Uterus (tissue), 4 donors: ENCODE data around the gene TNFRSF6B. TPM values are rescaled to one million over a fixed set of nuclear protein-coding genes. Genes with fewer than 3 reads are reported as not detected.

Experiments
- DNase-seq, 2 donors: peaks; one replicate each; pipeline ENCODE4 v3.0.0-alpha.2; 2019 to 2020
- H3K27ac ChIP-seq, 2 donors: fragments of 200-600 bp; sonication (generic); 1 replicate in 1 of 2; 2 replicates in 1 of 2; pipeline ENCODE4 v1.5.1; 2016 to 2018
- H3K27me3 ChIP-seq, 2 donors: fragments of 200-600 bp; sonication (generic); one replicate each; pipeline ENCODE4 v1.5.1; 2018 to 2019; ENCODE audit warnings: control low read depth in 1 of 2
- H3K36me3 ChIP-seq, 2 donors: fragments of 200-600 bp; sonication (generic); one replicate each; pipeline ENCODE4 v1.5.1; 2019; ENCODE audit warnings: control low read depth in 1 of 2
- H3K4me1 ChIP-seq, 2 donors: fragments of 200-600 bp; sonication (generic); one replicate each; pipeline ENCODE4 v1.5.1; 2018 to 2019; ENCODE audit warnings: control low read depth in 1 of 2
- H3K4me3 ChIP-seq, 2 donors: fragments of 200-600 bp; sonication (generic); 1 replicate in 1 of 2; 2 replicates in 1 of 2; pipeline ENCODE4 v1.5.1; 2018 to 2019; ENCODE audit warnings: mild to moderate bottlenecking in 1 of 2
- H3K9me3 ChIP-seq, 2 donors: fragments of 200-600 bp; sonication (generic); one replicate each; pipeline ENCODE4 v1.5.1; 2019; ENCODE audit warnings: control low read depth in 1 of 2
- CTCF ChIP-seq, 4 experiments: fragments of 200-600 bp in 2 of 4; fragments of 450-650 bp in 2 of 4; sonication (generic) in 2 of 4; IDR thresholded peaks; one replicate each; pipeline ENCODE4 v1.5.1; 2016 to 2019; ENCODE audit warnings: antibody characterized with exemption in 4 of 4, mild to moderate bottlenecking in 2 of 4, moderate library complexity in 1 of 4
- POLR2A ChIP-seq, 2 donors: fragments of 450-650 bp; IDR thresholded peaks; one replicate each; pipeline ENCODE4 v1.6.1; 2016; ENCODE audit warnings: antibody characterized with exemption in 2 of 2, mild to moderate bottlenecking in 1 of 2, moderate library complexity in 1 of 2
- intact Hi-C: fragments of 100-400 bp; cut with DNase I; formaldehyde crosslinking; loops from one replicate; pipeline ENCODE4 v1.15.1; 2023; ENCODE audit warnings: low total_unique reads
- total RNA-seq, 4 donors: library from RNA; depleted of rRNA in 3 of 4; stranded (reverse); fragments of >200 nt in 3 of 4; gene quantifications; one replicate each; pipeline versions ENCODE4 v1.1.0 to v1.2.4, GENCODE V29; 2014 to 2023
- donor health status: DM: yes; HTN: yes; CAD: no.

Gene TNFRSF6B
- total RNA-seq, 4 donors from 2014 or later: 0.83 to 4.1 TPM; not detected in 2

GRCh38 chr20:63697357-63697867, 960 bp downstream of the TNFRSF6B start:
- Histone ChIP-seq H3K27me3 (no peaks in the 10 kb centered on the region), H3K4me3 (no peak overlapping the region), H3K9me3 (no peaks in the 10 kb centered on the region), H3K36me3 (no peaks in the 10 kb centered on the region), H3K27ac (no peak overlapping the region), H3K4me1 (peaks cover 0 to 8% of the 10 kb centered on the region in 2 donors)
- no peak for TF ChIP-seq POLR2A (IDR thresholded peaks at IDR 0.05)
- no peak for TF ChIP-seq CTCF (IDR thresholded peaks at IDR 0.05)
- intact Hi-C loops: no loop called here
- DNase-seq: peak; percentile 20 to 27

GRCh38 chr20:63697868-63698545, 1.6 kb downstream of the TNFRSF6B start:
- TF ChIP-seq POLR2A (IDR thresholded peaks at IDR 0.05) (no peak), CTCF (IDR thresholded peaks at IDR 0.05) (no peak)
- H3K4me1 ChIP-seq: peaks cover 0 to 8% of the 10 kb centered on the region in 2 donors
- no peak overlapping the region for H3K27ac ChIP-seq
- H3K9me3 ChIP-seq: no peaks in the 10 kb centered on the region
- DNase-seq: no peak
- intact Hi-C loops: no loop called here
- H3K4me3 ChIP-seq: no peak overlapping the region
- H3K36me3 ChIP-seq: no peaks in the 10 kb centered on the region
- H3K27me3 ChIP-seq: no peaks in the 10 kb centered on the region

- intact Hi-C loops: no loop called here
- H3K4me1 ChIP-seq: peaks cover 0 to 8% of the 10 kb centered on the region in 2 donors
- DNase-seq: peak; percentile 65 to 66
- H3K9me3 ChIP-seq: no peaks in the 10 kb centered on the region
- H3K27me3 ChIP-seq: no peaks in the 10 kb centered on the region
- no peak overlapping the region for H3K4me3 ChIP-seq
- TF ChIP-seq CTCF (IDR thresholded peaks at IDR 0.05): no peak
- no peak for TF ChIP-seq POLR2A (IDR thresholded peaks at IDR 0.05)
- peak overlapping the region in 1 of 2 donors; percentile 49 for H3K27ac ChIP-seq
- H3K36me3 ChIP-seq: no peaks in the 10 kb centered on the region
Observed at GRCh38 chr20:63698739-63699465, 2.5 kb downstream of the TNFRSF6B start.

GRCh38 chr20:63699466-63700198, 3.2 kb downstream of the TNFRSF6B start:
- TF ChIP-seq CTCF (IDR thresholded peaks at IDR 0.05) (no peak), POLR2A (IDR thresholded peaks at IDR 0.05) (no peak)
- DNase-seq: peak; percentile 25 to 32
- Histone ChIP-seq H3K9me3 (no peaks in the 10 kb centered on the region), H3K4me1 (peaks cover 0 to 8% of the 10 kb centered on the region in 2 donors), H3K27me3 (no peaks in the 10 kb centered on the region), H3K4me3 (no peak overlapping the region), H3K36me3 (no peaks in the 10 kb centered on the region), H3K27ac (peak overlapping the region in 1 of 2 donors; percentile 49)
- intact Hi-C loops: no loop called here
